OCI-LY1 (cell line): ENCODE results near the gene NPSR1.

Source experiments
- EZH2 ChIP-seq: fragments of 200-600 bp; sonication (generic), shearing (Covaris generic); IDR thresholded peaks from 2 replicates; pipeline ENCODE4 v1.8.0; 2017; ENCODE audit warnings: borderline replicate concordance, mixed run types, mild to moderate bottlenecking, antibody characterized with exemption, low read length, moderate library complexity, mixed read lengths
- TF ChIP-seq, protein P1 (sequence below): fragments of 200-600 bp; sonication (generic), shearing (Covaris generic); IDR thresholded peaks from 2 replicates; pipeline ENCODE4 v1.5.1; 2017; ENCODE audit warnings: mild to moderate bottlenecking, antibody characterized with exemption, low read length, moderate library complexity, mixed read lengths

DNA sequence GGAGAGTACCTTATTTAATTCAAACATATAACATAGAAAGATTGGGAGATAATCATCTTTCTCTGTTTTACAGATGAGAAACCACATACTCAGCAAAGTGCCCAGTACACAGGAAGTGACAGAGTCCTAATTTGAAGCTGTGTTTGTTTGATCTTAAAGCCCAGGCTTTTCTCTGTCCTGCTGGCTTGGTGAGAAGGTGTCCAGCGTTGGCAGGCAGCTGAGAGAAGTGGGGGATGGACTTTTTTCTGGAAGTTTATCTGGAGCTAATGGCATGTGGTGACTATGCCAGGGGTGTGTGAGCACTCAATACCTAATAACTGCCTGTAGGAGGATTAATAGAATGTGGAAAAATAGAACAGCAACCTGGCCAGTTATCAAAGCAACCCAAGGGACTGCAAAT, 60.8 kb downstream of the NPSR1 start:
- TF ChIP-seq, protein P1, sequence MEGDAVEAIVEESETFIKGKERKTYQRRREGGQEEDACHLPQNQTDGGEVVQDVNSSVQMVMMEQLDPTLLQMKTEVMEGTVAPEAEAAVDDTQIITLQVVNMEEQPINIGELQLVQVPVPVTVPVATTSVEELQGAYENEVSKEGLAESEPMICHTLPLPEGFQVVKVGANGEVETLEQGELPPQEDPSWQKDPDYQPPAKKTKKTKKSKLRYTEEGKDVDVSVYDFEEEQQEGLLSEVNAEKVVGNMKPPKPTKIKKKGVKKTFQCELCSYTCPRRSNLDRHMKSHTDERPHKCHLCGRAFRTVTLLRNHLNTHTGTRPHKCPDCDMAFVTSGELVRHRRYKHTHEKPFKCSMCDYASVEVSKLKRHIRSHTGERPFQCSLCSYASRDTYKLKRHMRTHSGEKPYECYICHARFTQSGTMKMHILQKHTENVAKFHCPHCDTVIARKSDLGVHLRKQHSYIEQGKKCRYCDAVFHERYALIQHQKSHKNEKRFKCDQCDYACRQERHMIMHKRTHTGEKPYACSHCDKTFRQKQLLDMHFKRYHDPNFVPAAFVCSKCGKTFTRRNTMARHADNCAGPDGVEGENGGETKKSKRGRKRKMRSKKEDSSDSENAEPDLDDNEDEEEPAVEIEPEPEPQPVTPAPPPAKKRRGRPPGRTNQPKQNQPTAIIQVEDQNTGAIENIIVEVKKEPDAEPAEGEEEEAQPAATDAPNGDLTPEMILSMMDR, result no peak
- TF ChIP-seq EZH2, result no peak
